ENCODE measurements around the gene TAS2R30. TPM values are rescaled to one million over a fixed set of nuclear protein-coding genes. Genes with fewer than 3 reads are reported as not detected.

Gene TAS2R30
- 0.52 TPM for polyA plus RNA-seq (ENCODE audit: insufficient read length)
- long read RNA-seq, donor 1, result 0 reads
- long read RNA-seq, donor 2, result 0 reads
- long read RNA-seq, donor 3, result 0 reads
- long read RNA-seq, donor 4, result 0 reads
- long read RNA-seq, donor 5, result 0 reads
- long read RNA-seq, donor 6, result 0 reads
- long read RNA-seq, donor 7, result 0 reads
- long read RNA-seq, donor 8, result 0 reads

- no peak for DNase-seq
Observed at GRCh38 chr12:11134305-11134704, at the start of gene TAS2R30. Gene TAS2R30, minus strand, starts transcription at chr12:11134644. Its CDS starts 400 bp downstream, at chr12:11134244.

- DNase-seq, result no peak
Observed at GRCh38 chr12:11183011-11183410, 48.6 kb upstream of the TAS2R30 start.

GRCh38 chr12:11182529-11182928, 48.1 kb upstream of the TAS2R30 start:
- no peak for DNase-seq

GRCh38 chr12:11178250-11178649, 43.8 kb upstream of the TAS2R30 start:
- DNase-seq, result no peak

GRCh38 chr12:11174022-11174421, 39.6 kb upstream of the TAS2R30 start:
- DNase-seq, result no peak

- peak; percentile 37 for DNase-seq
Observed at GRCh38 chr12:11171969-11172675, 37.7 kb upstream of the TAS2R30 start.

GRCh38 chr12:11171145-11171968, 36.9 kb upstream of the TAS2R30 start, which contains the start of gene SMIM10L1:
Gene SMIM10L1, plus strand, starts transcription at chr12:11171194. Its CDS starts 163 bp downstream, at chr12:11171357.
- DNase-seq, result peak; percentile 94

GRCh38 chr12:11170810-11171144, 36.3 kb upstream of the TAS2R30 start:
- DNase-seq, result no peak

GRCh38 chr12:11166300-11166699, 31.9 kb upstream of the TAS2R30 start:
- no peak for DNase-seq

GRCh38 chr12:11164384-11164783, 29.9 kb upstream of the TAS2R30 start:
- DNase-seq, result no peak

- DNase-seq, result no peak
Observed at GRCh38 chr12:11162502-11162901, 28.1 kb upstream of the TAS2R30 start.

- no peak for DNase-seq
Observed at GRCh38 chr12:11158885-11159444, 24.5 kb upstream of the TAS2R30 start.

- DNase-seq, result no peak
Observed at GRCh38 chr12:11154400-11154925, 20.0 kb upstream of the TAS2R30 start.

- no peak for DNase-seq
Observed at GRCh38 chr12:11152725-11153124, 18.3 kb upstream of the TAS2R30 start.

GRCh38 chr12:11150832-11151231, 16.4 kb upstream of the TAS2R30 start:
- no peak for DNase-seq

GRCh38 chr12:11147420-11147819, 13.0 kb upstream of the TAS2R30 start:
- no peak for DNase-seq

- DNase-seq, result no peak
Observed at GRCh38 chr12:11144297-11144696, 9.9 kb upstream of the TAS2R30 start.

GRCh38 chr12:11143352-11143751, 8.9 kb upstream of the TAS2R30 start:
- DNase-seq, result no peak

GRCh38 chr12:11136075-11136474, 1.6 kb upstream of the TAS2R30 start:
- no peak for DNase-seq

GRCh38 chr12:11133816-11134215, 628 bp downstream of the TAS2R30 start:
- DNase-seq, result no peak

GRCh38 chr12:11133162-11133561, 1.3 kb downstream of the TAS2R30 start:
- DNase-seq, result no peak

GRCh38 chr12:11130999-11131398, 3.4 kb downstream of the TAS2R30 start:
- DNase-seq, result no peak

- DNase-seq, result no peak
Observed at GRCh38 chr12:11130382-11130781, 4.1 kb downstream of the TAS2R30 start.
